Esophagus muscularis mucosa (tissue), 3 donors: Measurements from ENCODE around the gene MAD1L1.

Experiments
- CTCF ChIP-seq, 3 experiments: fragments of 200-600 bp in 2 of 3; fragments of 450-650 bp in 1 of 3; sonication (generic) in 2 of 3; IDR thresholded peaks; one replicate each; pipeline ENCODE4 v1.5.1; 2017 to 2019; ENCODE audit warnings: antibody characterized with exemption in 3 of 3, mild to moderate bottlenecking in 2 of 3, moderate library complexity in 1 of 3
- POLR2A ChIP-seq: fragments of 450-650 bp; IDR thresholded peaks from one replicate; pipeline ENCODE4 v1.6.1; 2017; ENCODE audit warnings: antibody characterized with exemption, moderate library complexity, mild to moderate bottlenecking, low read depth

- TF ChIP-seq CTCF (IDR thresholded peaks at IDR 0.05) (no peak), POLR2A (no peak)
Measured at GRCh38 chr7:1956141-1956540, 276.6 kb downstream of the MAD1L1 start.
